H1 (cell line): ENCODE data around the gene MRPS26. TPM values are rescaled to one million over a fixed set of nuclear protein-coding genes. Genes with fewer than 3 reads are reported as not detected.
A peak's percentile ranks its signal among the peaks of the same experiment; 100 is the strongest.

Experiments
- CTCF ChIA-PET: fragments of 300-600 bp; sonication (Branson Sonifier 250); formaldehyde crosslinking; loops from one replicate; lab custom pipeline; 2021; ENCODE audit not compliant: partially characterized antibody; lab: Charles Lee
- POLR2A ChIA-PET: fragments of 300-600 bp; sonication (Branson Sonifier 250); formaldehyde crosslinking; loops from one replicate; lab custom pipeline; 2021; ENCODE audit warnings: inconsistent platforms; ENCODE audit not compliant: partially characterized antibody; lab: Charles Lee
- DNase-seq, 2 experiments: peaks; one replicate each; pipeline versions ENCODE4 v3.0.0 to v3.0.0-alpha.2; 2010 to 2022; ENCODE audit warnings: low spot score in 2 of 2, low read depth in 1 of 2, mixed read lengths in 1 of 2
- FAIRE-seq: peaks from 2 replicates; lab custom pipeline; 2011; peaks lifted over from hg19 to GRCh38; lab: Jason Lieb, UNC
- H2AFZ ChIP-seq: 2 replicates; pipeline ENCODE4 v1.8.1; 2012; ENCODE audit warnings: low read length, inconsistent platforms
- H2AK5ac ChIP-seq: 2 replicates; pipeline ENCODE4 v1.6.1; 2013; ENCODE audit warnings: low read depth, low read length
- H2BK120ac ChIP-seq: replicated peaks from 2 replicates; pipeline ENCODE3; 2013; ENCODE audit warnings: low read depth, low read length, inconsistent platforms
- H2BK12ac ChIP-seq: 2 replicates; pipeline ENCODE4 v1.6.1; 2013; ENCODE audit warnings: low read depth, low read length
- H2BK15ac ChIP-seq: 2 replicates; pipeline ENCODE4 v1.6.1; 2013; ENCODE audit warnings: low read length
- H2BK20ac ChIP-seq: 2 replicates; pipeline ENCODE4 v1.6.1; 2013; ENCODE audit warnings: low read length
- H2BK5ac ChIP-seq: 2 replicates; pipeline ENCODE4 v1.6.1; 2013; ENCODE audit warnings: low read depth, low read length
- H3K14ac ChIP-seq: 2 replicates; pipeline ENCODE4 v1.6.1; 2013; ENCODE audit warnings: inconsistent platforms; ENCODE audit not compliant: insufficient read length
- H3K18ac ChIP-seq: 2 replicates; pipeline ENCODE4 v1.6.1; 2013; ENCODE audit warnings: low read length; ENCODE audit errors: extremely low read depth
- H3K23ac ChIP-seq: 2 replicates; pipeline ENCODE4 v1.6.1; 2013; ENCODE audit warnings: inconsistent platforms; ENCODE audit not compliant: insufficient read length
- H3K23me2 ChIP-seq: 2 replicates; pipeline ENCODE4 v1.6.1; 2013; ENCODE audit warnings: low read depth, low read length
- H3K27ac ChIP-seq: 2 replicates; pipeline ENCODE4 v1.6.1; 2011; ENCODE audit warnings: low read depth, low read length, inconsistent platforms
- H3K27me3 ChIP-seq, 4 experiments: replicated peaks in 1 of 4; 1 replicate in 1 of 4; 2 replicates in 3 of 4; pipeline versions ENCODE4 v1.6.1 to v1.8.1; 2011 to 2013; ENCODE audit warnings: low read length in 3 of 4, mild to moderate bottlenecking in 3 of 4, inconsistent platforms in 2 of 4, mixed read lengths in 2 of 4, moderate library complexity in 1 of 4; ENCODE audit not compliant: control insufficient read depth in 3 of 4, insufficient read depth in 3 of 4; ENCODE audit errors: extremely low read depth in 1 of 4
- H3K36me3 ChIP-seq, 4 experiments: 2 replicates each; pipeline versions ENCODE4 v1.6.1 to v1.8.1; 2011 to 2013; ENCODE audit warnings: mild to moderate bottlenecking in 4 of 4, low read length in 3 of 4, moderate library complexity in 2 of 4, control low read depth in 1 of 4, inconsistent platforms in 1 of 4; ENCODE audit not compliant: insufficient read depth in 4 of 4, control insufficient read depth in 2 of 4
- H3K4ac ChIP-seq: replicated peaks from 2 replicates; pipeline ENCODE3; 2013; ENCODE audit warnings: low read length, low read depth, mixed read lengths, inconsistent platforms; ENCODE audit not compliant: insufficient read length
- H3K4me1 ChIP-seq, 4 experiments: replicated peaks in 1 of 4; 1 replicate in 1 of 4; 2 replicates in 3 of 4; pipeline versions ENCODE4 v1.6.1 to v1.8.1; 2011 to 2013; ENCODE audit warnings: low read length in 3 of 4, inconsistent platforms in 2 of 4, mixed read lengths in 1 of 4; ENCODE audit not compliant: insufficient read depth in 4 of 4, control insufficient read depth in 3 of 4
- H3K4me2 ChIP-seq, 2 experiments: 2 replicates each; pipeline versions ENCODE4 v1.6.1 to v1.8.1; 2011 to 2013; ENCODE audit warnings: low read depth in 2 of 2, low read length in 2 of 2, control low read depth in 1 of 2, inconsistent platforms in 1 of 2, mild to moderate bottlenecking in 1 of 2; ENCODE audit not compliant: insufficient read depth in 1 of 2
- H3K4me3 ChIP-seq, 4 experiments: fragments of 200-600, 300-600 bp in 1 of 4; sonication (generic), shearing (Covaris generic), sonication (Bioruptor Twin) in 1 of 4; 2 replicates each; pipeline versions ENCODE4 v1.5.1 to v1.8.1; 2011 to 2016; ENCODE audit warnings: low read length in 4 of 4, low read depth in 3 of 4, control low read depth in 2 of 4, inconsistent platforms in 2 of 4, mild to moderate bottlenecking in 2 of 4, mixed read lengths in 1 of 4, moderate library complexity in 1 of 4; ENCODE audit not compliant: insufficient read depth in 2 of 4; ENCODE audit errors: extremely low read depth in 1 of 4
- H3K56ac ChIP-seq: replicated peaks from 2 replicates; pipeline ENCODE3; 2013; ENCODE audit warnings: low read depth, mild to moderate bottlenecking, mixed read lengths, low read length, inconsistent platforms; ENCODE audit not compliant: insufficient read length
- H3K79me1 ChIP-seq: 2 replicates; pipeline ENCODE4 v1.6.1; 2013; ENCODE audit warnings: low read depth, low read length, control low read depth
- H3K79me2 ChIP-seq, 2 experiments: 2 replicates each; pipeline versions ENCODE4 v1.6.1 to v1.8.1; 2012 to 2013; ENCODE audit warnings: low read length in 2 of 2, mild to moderate bottlenecking in 2 of 2, inconsistent platforms in 1 of 2; ENCODE audit not compliant: insufficient read depth in 2 of 2, control insufficient read depth in 1 of 2
- H3K9ac ChIP-seq, 4 experiments: replicated peaks in 1 of 4; 1 replicate in 1 of 4; 2 replicates in 3 of 4; pipeline versions ENCODE4 v1.6.1 to v1.8.1; 2011 to 2013; ENCODE audit warnings: low read depth in 3 of 4, low read length in 3 of 4, control low read depth in 2 of 4, mild to moderate bottlenecking in 2 of 4, moderate library complexity in 2 of 4, inconsistent platforms in 1 of 4; ENCODE audit errors: extremely low read depth in 1 of 4
- H3K9me3 ChIP-seq, 2 experiments: 2 replicates each; pipeline versions ENCODE4 v1.6.1 to v1.8.1; 2012 to 2013; ENCODE audit warnings: mild to moderate bottlenecking in 2 of 2, moderate library complexity in 2 of 2, control low read depth in 1 of 2, inconsistent platforms in 1 of 2, low read depth in 1 of 2, low read length in 1 of 2, mixed read lengths in 1 of 2; ENCODE audit not compliant: insufficient read depth in 2 of 2
- H4K20me1 ChIP-seq, 2 experiments: replicated peaks in 1 of 2; 2 replicates each; pipeline versions ENCODE3 to v1.8.1; 2011 to 2013; ENCODE audit warnings: inconsistent platforms in 2 of 2, low read length in 2 of 2, mild to moderate bottlenecking in 1 of 2; ENCODE audit not compliant: insufficient read depth in 2 of 2, control insufficient read depth in 1 of 2
- H4K5ac ChIP-seq: 2 replicates; pipeline ENCODE4 v1.6.1; 2013; ENCODE audit warnings: low read length, low read depth, mixed read lengths, inconsistent platforms; ENCODE audit not compliant: insufficient read length
- H4K8ac ChIP-seq: 2 replicates; pipeline ENCODE4 v1.8.0; 2013; ENCODE audit warnings: mild to moderate bottlenecking, moderate library complexity, low read length, inconsistent platforms; ENCODE audit not compliant: insufficient read depth; ENCODE audit errors: extremely low read depth
- H4K91ac ChIP-seq: replicated peaks from 2 replicates; pipeline ENCODE3; 2013; ENCODE audit warnings: low read length, mixed read lengths, inconsistent platforms; ENCODE audit not compliant: insufficient read length
- BCL11A ChIP-seq, 2 experiments: IDR thresholded peaks; one replicate each; pipeline ENCODE4 v1.6.1; 2011; ENCODE audit warnings: low read depth in 2 of 2, low read length in 2 of 2, mild to moderate bottlenecking in 2 of 2
- EGR1 ChIP-seq: IDR thresholded peaks from 2 replicates; pipeline ENCODE4 v1.6.1; 2011; ENCODE audit warnings: low read depth, low read length, borderline replicate concordance
- KDM5A ChIP-seq: fragments of 200-600 bp; IDR thresholded peaks from 2 replicates; pipeline ENCODE4 v1.7.1; 2012; ENCODE audit warnings: mild to moderate bottlenecking, low read length, inconsistent platforms, mixed read lengths
- NANOG ChIP-seq: IDR thresholded peaks from 2 replicates; pipeline ENCODE4 v1.6.1; 2011; ENCODE audit warnings: low read length, low read depth, mild to moderate bottlenecking, inconsistent platforms; ENCODE audit not compliant: insufficient read depth, poor library complexity, severe bottlenecking
- RAD21 ChIP-seq, 2 experiments: IDR thresholded peaks in 1 of 2; conservative IDR thresholded peaks in 1 of 2; 2 replicates each; pipeline ENCODE4 v1.6.1; 2011; ENCODE audit warnings: low read depth in 2 of 2, low read length in 2 of 2, improper control_type of control experiment in 1 of 2, inconsistent platforms in 1 of 2, mild to moderate bottlenecking in 1 of 2, moderate library complexity in 1 of 2
- RFX5 ChIP-seq: IDR thresholded peaks from 2 replicates; pipeline ENCODE4 v1.6.1; 2011; ENCODE audit warnings: low read depth, low read length, improper control_type of control experiment, borderline replicate concordance
- SIN3A ChIP-seq, 2 experiments: IDR thresholded peaks in 1 of 2; conservative IDR thresholded peaks in 1 of 2; 2 replicates each; pipeline ENCODE4 v1.6.1; 2011 to 2012; ENCODE audit warnings: low read length in 2 of 2, improper control_type of control experiment in 1 of 2, low read depth in 1 of 2, mild to moderate bottlenecking in 1 of 2
- SP1 ChIP-seq: IDR thresholded peaks from 2 replicates; pipeline ENCODE4 v1.6.1; 2011; ENCODE audit warnings: low read depth, low read length
- SUZ12 ChIP-seq: fragments of 200-600 bp; sonication (generic); IDR thresholded peaks from 2 replicates; pipeline ENCODE4 v1.6.1; 2012; ENCODE audit warnings: mild to moderate bottlenecking, inconsistent platforms, low read length, moderate library complexity, mixed read lengths
- WGBS, 2 experiments: shearing (Covaris generic) in 1 of 2; methylation state at CpG; one replicate each; pipeline versions ENCODE4 v1.1.6 to v1.1.7; 2013 to 2015; ENCODE audit warnings: low lambda C conversion rate in 2 of 2, mixed read lengths in 2 of 2, inconsistent platforms in 1 of 2, low coverage in 1 of 2, missing lambda C conversion rate in 1 of 2; ENCODE audit not compliant: insufficient replicate concordance in 2 of 2, insufficient coverage in 1 of 2, insufficient read length in 1 of 2; ENCODE audit errors: extremely low coverage in 1 of 2, missing lambda C conversion rate in 1 of 2; 5-methylcytosine and 5-hydroxymethylcytosine counted together
- polyA plus RNA-seq, 7 experiments: library from polyadenylated mRNA; depleted of rRNA in 3 of 7; stranded (reverse) in 5 of 7; unstranded in 2 of 7; fragments of >200 nt in 5 of 7; fragments of 200-250 nt in 2 of 7; gene quantifications; 1 replicate in 5 of 7; 2 replicates in 1 of 7; 4 replicates in 1 of 7; pipeline versions ENCODE4 v1.2.1 to v1.2.3, GENCODE V29; 2011 to 2013; ENCODE audit warnings: missing spikeins in 2 of 7, mixed read lengths in 2 of 7
- total RNA-seq: library from RNA; stranded (reverse); fragmentation: NEBNext Ultra II Directional; extraction: Animal tissue kit (Norgen Biotek cat#: 25700); gene quantifications from 2 replicates; pipeline ENCODE4 v1.2.1, GENCODE V29; 2021
- TF ChIP-seq, protein P1 (sequence below): IDR thresholded peaks from 2 replicates; pipeline ENCODE4 v1.6.1; 2011; ENCODE audit warnings: low read depth, mild to moderate bottlenecking, low read length; ENCODE audit not compliant: insufficient read depth
- TF ChIP-seq, protein P2 (sequence below): IDR thresholded peaks from 2 replicates; pipeline ENCODE4 v1.6.1; 2012; ENCODE audit warnings: inconsistent platforms

MRPS26 gene
- total and polyA plus RNA-seq, 2 of the 8 experiments (the other 6 are each of a cell fraction or from before 2014, with no cell fraction given) = 83.6 to 103 TPM

DNA sequence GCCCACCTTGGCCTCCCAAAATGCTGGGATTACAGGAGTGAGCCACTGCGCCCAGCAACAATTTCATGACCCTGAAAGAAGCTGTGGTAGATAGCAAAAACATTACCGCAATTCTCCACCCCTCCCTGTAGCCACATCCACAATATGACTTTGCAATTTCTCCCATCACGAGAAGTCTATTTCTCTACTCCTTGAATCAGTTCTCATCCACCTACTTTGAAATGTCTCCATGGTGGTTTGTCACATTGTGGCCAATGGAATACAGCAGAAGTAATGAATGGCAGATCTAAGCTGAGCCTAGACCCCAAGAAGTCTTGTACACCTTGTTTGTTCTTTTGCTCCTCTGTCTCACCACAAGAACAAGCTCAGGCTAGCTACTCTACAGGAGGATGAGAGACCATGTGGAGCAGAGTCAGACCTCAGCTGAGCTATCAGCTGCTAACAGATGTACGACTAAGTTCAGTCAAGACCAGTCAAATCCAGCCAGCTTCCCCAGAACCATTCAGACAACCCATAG lies 31.8 kb downstream of the MRPS26 start:
- H2BK15ac ChIP-seq = no peak overlapping the region
- no peaks in the 10 kb centered on the region for H4K20me1 ChIP-seq
- no peak overlapping the region for H3K27ac ChIP-seq
- peaks cover 4% of the 10 kb centered on the region; the same call in 1 of the 2 replicates for H3K23me2 ChIP-seq
- no peaks in the 10 kb centered on the region for H3K36me3 ChIP-seq
- no peaks in the 10 kb centered on the region for H3K79me2 ChIP-seq
- H2BK5ac ChIP-seq = no peak overlapping the region
- H2AK5ac ChIP-seq = no peak overlapping the region
- H3K56ac ChIP-seq = no peak overlapping the region
- peaks cover 0 to 2% (median under 1%) of the 10 kb centered on the region in 4 experiments; a peak in 3 of 7 replicates for H3K4me1 ChIP-seq
- no peak overlapping the region for H3K4me2 ChIP-seq
- no peak overlapping the region for H3K4ac ChIP-seq
- FAIRE-seq (peak; percentile 57), DNase-seq (no peak)
- whole genome bisulfite sequencing, 2 experiments = 90% methylated on average over 4 of the region's 4 CpGs; no CpG with 5 or more reads in 1 of the 2 experiments
- CTCF ChIA-PET = interaction anchor here (0.6 to 4.1 kb wide), 15 partner anchors 8 to 277 kb away, joined by 3 to 14 read pairs (median 4); no protein-coding TSS in a partner anchor
- H3K9ac ChIP-seq = no peak overlapping the region
- H2BK20ac ChIP-seq = no peak overlapping the region
- no peak overlapping the region for H3K4me3 ChIP-seq
- no peak overlapping the region for H3K14ac ChIP-seq
- no peak overlapping the region for H4K5ac ChIP-seq
- POLR2A ChIA-PET = interaction anchor here (1.4 kb wide), 1 partner anchor 16 kb away, joined by 6 read pairs; no protein-coding TSS in a partner anchor
- H4K8ac ChIP-seq = no peak overlapping the region
- peaks cover 0 to 5% of the 10 kb centered on the region in 2 experiments; a peak in 1 of 4 replicates for H3K9me3 ChIP-seq
- no peak overlapping the region for H4K91ac ChIP-seq
- no peak overlapping the region for H2BK12ac ChIP-seq
- H3K18ac ChIP-seq = no peak overlapping the region
- peaks cover 21 to 31% (median 30%) of the 10 kb centered on the region in 4 experiments for H3K27me3 ChIP-seq
- no peak overlapping the region for H2BK120ac ChIP-seq
- H3K79me1 ChIP-seq = no peaks in the 10 kb centered on the region
- H3K23ac ChIP-seq = no peak overlapping the region
- H2AFZ ChIP-seq = no peak overlapping the region
- TF ChIP-seq EGR1 = no peak
- TF ChIP-seq, protein P1, sequence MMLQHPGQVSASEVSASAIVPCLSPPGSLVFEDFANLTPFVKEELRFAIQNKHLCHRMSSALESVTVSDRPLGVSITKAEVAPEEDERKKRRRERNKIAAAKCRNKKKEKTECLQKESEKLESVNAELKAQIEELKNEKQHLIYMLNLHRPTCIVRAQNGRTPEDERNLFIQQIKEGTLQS = no peak
- TF ChIP-seq RFX5 = no peak
- no peak for TF ChIP-seq NANOG
- no peak for TF ChIP-seq SP1
- no peak for TF ChIP-seq BCL11A (IDR thresholded peaks at IDR 0.05; ENCODE audit: low read depth in 2 of 2, low read length in 2 of 2)
- TF ChIP-seq RAD21 (IDR thresholded peaks at IDR 0.05 in 1 of 2, conservative IDR thresholded peaks at IDR 0.05 in 1 of 2; ENCODE audit: low read depth in 2 of 2, low read length in 2 of 2) = no peak
- TF ChIP-seq SUZ12 = no peak
- TF ChIP-seq, protein P2, sequence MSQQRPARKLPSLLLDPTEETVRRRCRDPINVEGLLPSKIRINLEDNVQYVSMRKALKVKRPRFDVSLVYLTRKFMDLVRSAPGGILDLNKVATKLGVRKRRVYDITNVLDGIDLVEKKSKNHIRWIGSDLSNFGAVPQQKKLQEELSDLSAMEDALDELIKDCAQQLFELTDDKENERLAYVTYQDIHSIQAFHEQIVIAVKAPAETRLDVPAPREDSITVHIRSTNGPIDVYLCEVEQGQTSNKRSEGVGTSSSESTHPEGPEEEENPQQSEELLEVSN = no peak
- TF ChIP-seq SIN3A (conservative IDR thresholded peaks at IDR 0.05 in 1 of 2, IDR thresholded peaks at IDR 0.05 in 1 of 2; ENCODE audit: low read depth in 1 of 2, low read length in 2 of 2) = no peak
- TF ChIP-seq KDM5A = no peak
